ENCODE data around the gene ARHGAP27.
"Not testable (repeated sequence)": the region's sequence is repeated elsewhere in the genome, so short reads cannot be mapped to it uniquely, and the experiment has no call there.

The ARHGAP27 gene

DNA sequence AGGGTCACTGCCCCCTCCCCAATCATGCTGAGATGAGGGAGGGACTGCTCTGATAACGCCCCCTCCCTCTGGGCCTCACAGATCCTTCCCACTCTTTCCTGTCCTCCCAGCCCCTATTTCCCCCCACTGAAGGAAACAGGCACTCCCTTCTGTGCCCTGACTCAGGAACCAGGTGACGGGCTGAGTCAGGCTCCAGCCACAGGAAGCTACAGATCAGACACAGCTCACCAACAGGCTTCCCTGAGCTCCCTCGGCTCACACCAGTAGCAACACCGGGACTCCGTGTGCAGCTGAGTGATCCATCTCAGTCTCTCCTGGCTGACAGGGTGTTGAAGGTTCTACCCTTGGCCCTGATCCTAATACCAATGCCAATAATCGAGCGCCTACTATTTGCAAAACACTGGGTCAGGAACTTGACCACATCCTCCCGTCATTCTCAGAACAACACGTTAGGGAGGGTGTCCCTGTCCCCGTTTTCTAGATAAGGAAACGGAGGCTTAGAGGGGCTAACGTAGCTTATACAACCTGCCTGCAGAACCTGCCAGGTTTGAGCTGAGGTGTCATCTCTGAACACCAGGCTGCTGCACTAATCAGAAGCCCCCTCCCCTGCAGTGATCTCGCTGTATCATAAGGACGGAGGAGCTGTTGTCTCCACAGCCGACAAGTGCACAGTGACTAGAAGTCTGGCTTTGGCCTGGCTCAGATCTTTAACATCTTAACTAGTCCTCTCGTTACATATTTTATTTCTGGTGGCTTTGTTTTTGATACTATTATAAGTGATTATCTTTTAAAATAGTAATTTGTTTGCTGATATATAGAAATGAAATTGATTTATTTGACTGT, 13.5 kb upstream of the ARHGAP27 start:
- DNase-seq: not testable (repeated sequence)

DNA sequence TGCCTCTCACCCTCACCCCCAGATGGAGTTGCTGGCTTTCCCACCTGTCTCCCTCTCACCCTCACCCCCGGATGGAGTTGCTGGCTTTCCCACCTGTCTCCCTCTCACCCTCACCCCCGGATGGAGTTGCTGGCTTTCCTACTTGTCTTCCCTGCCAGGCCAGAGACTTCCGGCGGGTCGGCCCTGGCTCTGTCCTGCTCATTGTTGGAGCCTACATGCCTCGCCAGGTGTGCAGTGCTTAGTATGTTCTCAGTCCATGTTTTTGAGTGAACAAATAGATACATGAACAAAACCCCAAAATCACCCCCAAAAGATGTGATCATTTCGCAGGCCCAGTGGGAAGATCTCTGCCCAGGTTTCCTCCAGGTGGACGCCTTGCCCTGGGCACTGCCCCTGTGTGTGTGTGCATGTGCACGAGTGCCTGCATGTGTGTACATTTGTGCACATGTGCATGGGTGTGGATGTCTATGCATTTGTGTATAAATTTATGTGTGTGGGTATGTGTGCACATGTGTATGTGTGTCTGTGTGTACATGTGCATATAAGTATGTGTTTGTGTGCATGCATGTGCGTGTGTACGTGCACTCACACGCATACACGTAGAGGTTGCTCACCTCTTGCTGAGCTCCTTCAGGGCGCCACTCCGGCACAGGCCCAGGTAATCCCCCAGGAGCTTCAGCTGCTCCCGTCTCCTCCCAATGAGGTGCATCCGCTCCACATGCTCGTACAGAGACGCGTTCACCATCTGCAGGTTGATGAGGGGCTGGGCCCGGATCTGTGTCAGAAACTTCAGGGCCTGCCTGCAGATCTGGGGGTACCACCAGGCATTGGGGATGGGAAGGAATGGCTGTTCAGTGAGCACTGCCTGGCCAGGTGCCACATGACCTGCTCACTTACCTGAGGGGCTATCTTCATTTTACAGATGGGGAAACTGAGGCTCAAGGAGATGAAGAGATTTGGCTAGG, 12.5 kb upstream of the ARHGAP27 start:
- not testable (repeated sequence) for DNase-seq

GRCh38 chr17:45444301-45444700, 11.6 kb upstream of the ARHGAP27 start:
- not testable (repeated sequence) for DNase-seq

DNA sequence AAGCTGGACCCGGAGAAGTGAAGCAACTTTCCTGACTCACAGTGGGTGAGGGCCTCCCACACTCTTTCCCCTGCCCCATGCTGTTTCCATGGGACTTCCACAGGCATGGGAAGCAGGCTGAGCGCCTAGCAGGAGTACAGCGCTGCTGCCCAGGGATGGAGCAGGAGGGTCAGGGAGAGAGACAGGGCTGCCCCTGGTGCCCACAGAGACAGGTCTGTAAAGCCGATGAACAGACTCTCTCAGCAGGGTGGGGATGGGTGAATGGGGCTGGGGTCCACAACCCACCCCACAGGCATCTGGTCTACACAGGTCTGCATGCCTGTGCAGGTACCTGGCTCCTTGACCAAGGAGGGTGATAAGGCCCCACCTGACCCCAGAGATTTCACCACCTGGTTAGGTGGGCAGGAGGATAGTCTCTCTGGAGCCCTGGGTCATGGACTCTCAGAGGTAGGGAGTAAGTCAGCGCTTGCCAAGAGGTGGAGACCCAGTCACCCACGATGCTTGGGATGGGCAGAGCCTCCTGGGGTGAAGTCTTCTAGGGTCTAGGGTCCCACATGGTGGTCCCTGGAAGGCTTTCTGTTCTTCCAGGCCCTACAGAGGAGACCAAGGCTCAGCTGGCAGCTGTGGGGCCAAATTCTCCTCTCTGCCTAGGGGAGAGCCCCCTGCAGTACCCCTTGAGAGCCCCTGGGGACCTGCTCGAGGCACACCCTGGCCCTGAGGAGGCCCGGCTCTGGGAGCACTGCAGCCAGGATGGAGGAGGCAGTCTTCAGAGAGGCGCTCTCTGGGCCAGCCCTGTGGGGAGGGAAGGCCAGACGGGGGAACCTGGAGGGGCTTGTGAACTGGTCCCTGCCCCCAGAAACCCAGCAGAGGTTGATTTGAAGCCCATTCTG, 10.9 kb upstream of the ARHGAP27 start:
- not testable (repeated sequence) for DNase-seq

- no peak for DNase-seq
Observed at GRCh38 chr17:45441526-45442310, 9.0 kb upstream of the ARHGAP27 start.

GRCh38 chr17:45440839-45441515, 8.3 kb upstream of the ARHGAP27 start:
- not testable (repeated sequence) for DNase-seq

DNA sequence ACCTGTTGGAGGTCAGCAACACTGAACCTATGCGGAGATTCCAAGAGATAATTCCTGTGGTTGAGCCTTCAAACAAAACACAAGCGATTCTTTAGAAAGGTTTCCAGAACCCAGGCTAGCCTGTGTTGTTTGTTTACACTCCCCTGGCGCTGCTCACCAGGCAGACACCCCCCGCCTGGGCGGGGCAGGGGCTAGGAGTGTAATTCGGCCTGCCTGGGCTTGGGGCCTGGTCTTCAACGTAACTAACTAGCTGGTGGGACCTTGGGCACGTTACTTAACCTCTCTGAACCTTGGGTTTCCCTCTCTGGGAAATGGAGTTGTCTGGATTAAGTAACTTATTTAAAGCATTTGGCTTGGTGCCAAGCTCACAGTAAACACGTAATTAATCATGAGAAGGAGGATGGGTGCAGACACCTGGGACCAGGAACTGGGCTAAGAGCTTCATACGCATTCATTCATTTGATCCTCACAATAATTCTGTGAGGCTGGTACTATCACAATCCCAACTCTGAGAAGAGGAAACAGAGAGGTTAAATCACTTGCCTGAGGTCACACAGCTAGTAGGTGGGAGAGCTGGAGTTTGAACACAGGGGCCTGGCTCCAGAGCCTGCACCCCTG, 7.6 kb upstream of the ARHGAP27 start:
- no peak for DNase-seq

DNA sequence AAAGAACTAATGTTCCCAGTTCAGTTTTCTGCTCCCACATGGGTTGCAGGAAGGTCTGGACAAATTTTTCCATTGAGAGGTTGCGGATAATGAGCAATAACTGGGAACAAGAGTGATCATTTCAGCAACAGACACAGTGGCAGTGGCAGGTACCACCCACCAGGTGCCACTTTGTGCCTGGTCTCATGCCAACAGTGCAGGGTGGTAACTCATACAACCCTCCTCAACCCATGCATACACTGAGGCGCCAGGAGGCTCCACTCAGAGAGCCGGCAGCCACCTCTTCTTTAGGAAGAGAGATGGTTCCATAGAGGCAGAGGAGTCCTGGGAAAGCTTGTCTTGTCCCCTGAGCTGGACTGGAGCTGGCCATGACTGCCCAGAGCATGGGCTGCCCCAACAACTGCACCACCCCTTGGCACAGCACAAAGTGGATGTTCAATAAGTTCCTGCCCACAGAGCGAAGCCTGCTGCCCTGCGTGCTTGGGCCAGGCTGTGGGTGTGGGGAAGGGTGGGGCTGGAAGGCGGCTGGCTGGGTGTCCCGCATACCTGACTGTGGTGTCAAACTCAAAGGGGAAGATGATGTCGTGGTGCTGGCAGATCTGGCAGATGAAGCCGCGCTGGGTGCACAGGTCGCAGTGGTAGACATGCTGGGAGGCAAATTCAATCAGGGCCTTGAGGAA, 6.4 kb upstream of the ARHGAP27 start:
- no peak for DNase-seq

- DNase-seq: no peak
Observed at GRCh38 chr17:45437465-45438283, 5.0 kb upstream of the ARHGAP27 start.

- no peak for DNase-seq
Observed at GRCh38 chr17:45436625-45437464, 4.2 kb upstream of the ARHGAP27 start.

- DNase-seq: no peak
Observed at GRCh38 chr17:45436161-45436560, 3.5 kb upstream of the ARHGAP27 start.

DNA sequence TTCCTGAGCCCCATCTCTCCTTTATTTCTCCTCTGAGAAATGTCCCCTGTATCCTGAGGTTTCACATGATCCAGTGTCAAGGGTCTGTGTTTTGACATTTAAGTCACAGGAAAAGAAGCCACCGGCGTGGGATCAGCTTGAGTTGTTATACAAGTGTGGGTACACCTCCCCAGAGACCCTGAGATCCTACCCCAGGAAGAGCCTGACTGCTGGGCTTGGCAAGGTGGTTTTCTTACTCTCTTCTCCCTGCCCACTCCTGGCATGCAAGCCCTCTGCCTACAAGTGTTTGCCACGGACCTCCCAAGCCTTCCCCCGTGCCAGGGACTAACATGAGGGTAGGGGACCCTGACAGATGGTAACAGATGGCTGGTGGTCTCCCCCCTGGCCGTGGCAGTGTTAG, 2.8 kb upstream of the ARHGAP27 start:
- no peak for DNase-seq

DNA sequence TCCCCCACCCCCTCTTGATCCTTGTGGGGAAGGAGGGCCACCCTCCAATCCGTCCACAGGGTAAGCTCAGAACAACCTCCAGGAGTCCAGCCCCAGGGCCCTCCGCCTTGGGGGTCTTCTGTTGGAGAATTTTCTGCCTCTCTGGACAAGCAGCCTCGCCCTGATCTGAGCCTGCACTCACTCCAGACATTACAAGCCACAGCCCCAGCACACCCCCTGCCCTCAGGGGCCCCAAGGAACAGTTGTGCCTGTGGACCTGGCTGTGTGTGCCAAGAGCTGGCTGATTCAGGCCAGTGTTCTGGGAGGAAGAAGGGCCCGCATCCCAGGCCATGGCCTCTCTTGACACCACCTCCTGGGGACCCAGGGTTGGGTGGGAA, 477 bp upstream of the ARHGAP27 start:
- no peak for DNase-seq

- peak; percentile 66 for DNase-seq
Observed at GRCh38 chr17:45431531-45432404, 902 bp downstream of the ARHGAP27 start.

- DNase-seq: no peak
Observed at GRCh38 chr17:45430738-45431530, 1.7 kb downstream of the ARHGAP27 start.
